ELR (cell line): ENCODE data around the gene ANKS1B.
A peak's percentile ranks its signal among the peaks of the same experiment; 100 is the strongest.
"Not testable (repeated sequence)": the region's sequence is repeated elsewhere in the genome, so short reads cannot be mapped to it uniquely, and the experiment has no call there.

Experiments
- DNase-seq: peaks from one replicate; pipeline ENCODE4 v3.0.0-alpha.2; 2015; ENCODE audit warnings: low read depth

ANKS1B gene

DNA sequence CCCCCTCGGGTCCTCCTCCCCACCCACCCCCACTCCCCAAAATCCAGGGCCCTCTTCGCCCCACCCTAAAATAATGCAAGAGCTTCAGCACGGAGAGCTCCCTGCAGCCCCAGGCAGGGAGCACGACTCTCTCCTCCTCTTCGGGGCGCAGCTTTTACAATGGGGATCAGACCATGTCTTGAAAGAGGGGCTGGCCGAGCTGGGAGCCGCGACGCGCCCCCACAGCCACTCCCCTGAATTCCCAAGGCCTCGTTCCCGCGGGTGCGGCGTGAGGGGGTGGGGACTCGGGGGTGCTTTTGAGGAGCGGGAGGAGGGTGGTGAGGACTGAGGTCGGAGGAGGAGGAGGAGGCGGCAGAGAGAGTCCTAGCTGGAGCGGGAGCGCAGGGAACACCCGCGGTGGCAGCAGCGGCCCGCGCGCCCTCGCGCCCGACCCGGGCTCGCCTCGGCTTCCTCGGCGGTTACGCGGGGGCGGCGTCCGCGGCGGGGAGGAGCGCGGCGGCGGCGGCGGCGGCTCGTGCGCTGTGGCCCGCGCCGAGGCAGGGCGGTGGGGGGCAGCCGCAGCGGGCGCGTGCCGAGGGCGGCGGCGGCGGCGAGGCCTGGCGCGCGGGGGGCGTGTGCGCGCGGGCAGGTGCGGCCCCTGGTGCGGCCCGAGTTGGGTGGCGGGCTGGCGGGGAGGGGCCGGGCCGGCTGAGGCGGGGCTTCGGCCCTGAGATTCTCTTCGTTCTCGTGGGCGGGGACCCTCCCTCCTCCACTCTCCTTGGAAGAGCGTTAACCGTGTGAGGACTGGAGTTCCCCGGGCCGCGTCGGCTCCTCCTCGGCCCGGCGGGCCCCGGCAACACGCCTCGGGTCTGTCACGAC is at the start of gene ANKS1B:
ANKS1B (minus strand) TSS at position 666 of the 858 bp plus-strand sequence. CDS start 699 bp downstream, outside the sequence.
- DNase-seq: peak; percentile 45

DNA sequence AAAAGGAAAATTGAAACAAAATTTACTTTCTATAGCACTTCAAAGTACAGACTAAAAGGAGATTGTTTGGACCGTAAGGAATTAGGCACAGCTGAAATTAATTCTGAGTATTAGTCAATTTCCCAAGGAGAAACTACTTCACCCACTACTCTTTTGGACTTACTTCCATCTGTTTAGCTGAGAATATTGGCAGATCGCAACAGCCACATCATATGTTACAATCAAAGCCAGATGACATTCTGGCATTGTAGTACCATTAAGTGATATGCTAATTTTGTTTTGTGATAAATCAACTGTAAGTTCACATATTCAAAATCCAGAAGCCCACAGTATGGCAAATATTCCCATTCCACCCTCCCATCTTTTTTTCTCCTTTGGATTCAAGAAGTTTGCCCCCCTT is 47.1 kb upstream of the ANKS1B start:
- DNase-seq: no peak

DNA sequence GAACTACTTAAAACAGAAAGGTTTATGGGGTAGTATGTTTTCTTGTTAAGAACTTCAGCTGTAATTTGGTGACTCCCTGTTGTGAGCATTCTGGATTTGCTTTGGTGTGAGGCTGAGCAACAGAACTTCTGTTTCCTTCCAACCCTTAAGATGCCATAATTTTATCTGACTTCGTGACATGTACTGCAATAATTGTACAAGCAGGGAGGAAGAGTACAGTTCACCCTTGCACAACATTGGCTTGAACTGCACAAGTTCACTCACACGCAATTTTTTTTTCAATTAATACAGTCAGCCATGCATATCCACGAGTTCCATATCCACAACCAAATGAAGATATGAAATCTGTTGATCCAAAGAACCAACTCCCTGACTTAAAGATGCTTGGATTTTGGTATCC is 42.9 kb upstream of the ANKS1B start:
- no peak for DNase-seq

DNA sequence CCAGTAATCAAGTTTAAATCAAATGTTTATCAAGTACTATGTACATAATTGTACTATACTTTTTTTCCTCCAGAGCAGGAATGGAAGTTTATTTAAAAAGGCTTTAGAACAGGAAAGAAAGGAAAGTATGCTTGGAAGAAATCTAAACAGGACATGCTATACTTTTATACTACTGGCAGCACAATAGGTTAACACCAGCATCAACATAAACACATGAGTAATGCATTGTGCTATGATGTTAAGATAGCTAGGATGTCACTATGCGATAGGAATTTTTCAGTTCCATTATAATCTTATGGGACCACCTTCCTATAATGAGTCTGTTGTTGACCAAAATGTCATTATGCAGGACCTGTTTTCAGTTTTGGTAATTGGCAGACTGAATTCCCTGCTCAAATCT is 41.5 kb upstream of the ANKS1B start:
- peak; percentile 54 for DNase-seq

DNA sequence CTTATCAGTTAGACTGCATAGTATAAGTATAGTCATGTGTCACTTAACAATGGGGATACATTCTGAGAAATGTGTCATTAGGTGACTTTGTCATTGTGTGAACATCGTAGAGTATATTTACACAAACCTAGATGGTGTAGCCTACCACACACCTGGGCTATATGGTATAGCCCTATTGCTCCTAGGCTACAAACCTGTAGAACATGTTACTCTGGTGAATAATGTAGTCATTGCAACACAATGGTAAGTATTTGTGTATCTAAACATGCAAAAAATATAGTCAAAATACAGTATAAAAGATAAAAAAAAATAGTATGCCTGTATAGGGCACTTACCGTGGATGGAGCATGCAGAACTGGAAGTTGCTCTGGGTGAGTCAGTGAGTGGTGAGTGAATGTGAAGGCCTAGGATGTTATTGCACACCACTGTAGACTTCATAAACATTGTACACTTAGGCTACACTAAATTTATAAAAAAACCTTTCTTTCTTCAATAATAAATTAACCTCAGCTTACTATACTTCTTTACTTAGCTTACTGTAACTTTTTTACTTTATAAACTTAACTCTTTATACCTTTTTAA is 40.3 kb upstream of the ANKS1B start:
- DNase-seq: peak; percentile 28

DNA sequence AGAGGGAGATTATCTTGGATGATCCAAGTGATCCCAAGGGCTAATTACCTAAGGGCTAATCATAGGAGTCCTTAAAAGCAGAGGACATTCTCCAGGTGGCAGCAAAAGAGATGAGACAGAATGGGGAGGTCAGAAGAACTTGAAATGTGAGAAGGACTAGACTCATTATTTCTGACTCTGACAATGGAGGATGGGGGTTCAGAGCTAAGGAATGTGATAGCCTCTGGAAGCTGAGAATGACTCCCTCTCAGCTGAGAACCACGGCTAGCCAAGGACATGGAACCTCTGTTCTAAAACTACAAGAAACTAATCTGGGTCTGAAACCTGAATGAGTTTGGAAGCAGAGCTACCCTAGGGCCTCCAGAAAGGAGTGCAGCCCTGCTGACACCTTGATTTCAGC is 35.6 kb upstream of the ANKS1B start:
- DNase-seq: peak; percentile 17

DNA sequence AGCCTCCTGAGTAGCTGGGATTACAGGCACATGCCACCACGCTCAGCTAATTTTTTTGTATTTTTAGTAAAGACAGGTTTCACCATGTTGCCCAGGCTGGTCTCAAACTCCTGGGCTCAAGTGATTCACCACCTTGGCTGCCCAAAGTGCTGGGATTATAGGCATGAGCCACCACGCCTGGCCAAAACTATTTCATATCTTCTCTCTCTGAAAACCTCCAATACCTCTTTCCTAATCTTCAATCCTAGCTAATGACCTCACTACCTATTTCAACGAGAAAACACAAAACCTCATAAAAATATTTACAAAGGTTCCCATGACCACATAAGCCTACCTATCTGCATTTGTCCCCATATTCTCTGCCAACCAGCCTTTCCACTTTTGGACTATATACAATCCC is 32.3 kb upstream of the ANKS1B start:
- DNase-seq: no peak

DNA sequence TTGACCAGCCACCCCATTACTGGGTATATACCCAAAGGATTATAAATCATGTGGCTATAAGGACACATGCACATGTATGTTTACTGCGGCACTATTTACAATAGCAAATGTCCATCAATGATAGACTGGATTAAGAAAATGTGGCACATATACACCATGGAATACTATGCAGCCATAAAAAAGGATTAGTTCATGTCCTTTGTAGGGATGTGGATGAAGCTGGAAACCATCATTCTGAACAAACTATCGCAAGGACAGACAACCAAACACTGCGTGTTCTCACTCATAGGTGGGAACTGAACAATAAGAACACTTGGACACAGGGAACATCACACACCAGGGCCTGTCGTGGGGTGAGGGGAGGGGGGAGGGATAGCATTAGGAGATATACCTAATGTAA is 31.6 kb upstream of the ANKS1B start:
- not testable (repeated sequence) for DNase-seq

DNA sequence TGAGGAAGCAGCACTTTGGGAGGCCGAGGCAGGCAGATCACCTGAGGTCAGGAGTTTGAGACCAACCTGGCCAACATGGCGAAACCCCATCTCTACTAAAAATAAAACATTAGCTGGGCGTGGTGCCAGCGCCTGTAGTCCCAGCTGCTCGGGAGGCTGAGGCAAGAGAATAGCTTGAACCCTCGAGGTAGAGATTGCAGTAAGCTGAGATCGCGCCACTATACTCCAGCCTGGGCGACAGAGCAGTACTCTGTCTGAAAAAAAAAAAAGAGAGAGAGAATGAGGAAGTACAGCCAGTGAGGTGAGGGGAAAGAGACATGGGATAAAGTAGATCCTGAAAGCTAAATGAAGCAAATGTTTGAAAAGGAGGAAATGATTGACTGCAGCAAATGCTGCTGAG is 21.1 kb upstream of the ANKS1B start:
- DNase-seq: not testable (repeated sequence)

DNA sequence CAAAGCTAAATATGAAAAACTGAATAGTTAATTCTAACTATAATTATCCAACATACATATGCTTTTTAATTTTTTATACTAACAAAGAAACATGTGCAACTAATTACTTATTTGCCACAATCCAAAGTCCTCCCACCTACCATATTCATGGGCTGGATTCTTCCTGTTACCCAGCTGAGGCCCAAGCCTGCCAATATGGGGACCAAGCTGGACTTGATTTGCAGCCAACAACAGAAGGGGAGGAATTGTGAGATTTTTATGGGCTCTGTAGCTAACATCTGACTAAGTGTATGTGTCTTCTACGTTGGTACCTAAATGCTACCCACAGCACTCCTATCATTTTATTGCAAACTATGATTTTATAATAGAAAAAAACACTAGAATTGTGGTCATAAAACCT is 13.1 kb upstream of the ANKS1B start:
- no peak for DNase-seq

DNA sequence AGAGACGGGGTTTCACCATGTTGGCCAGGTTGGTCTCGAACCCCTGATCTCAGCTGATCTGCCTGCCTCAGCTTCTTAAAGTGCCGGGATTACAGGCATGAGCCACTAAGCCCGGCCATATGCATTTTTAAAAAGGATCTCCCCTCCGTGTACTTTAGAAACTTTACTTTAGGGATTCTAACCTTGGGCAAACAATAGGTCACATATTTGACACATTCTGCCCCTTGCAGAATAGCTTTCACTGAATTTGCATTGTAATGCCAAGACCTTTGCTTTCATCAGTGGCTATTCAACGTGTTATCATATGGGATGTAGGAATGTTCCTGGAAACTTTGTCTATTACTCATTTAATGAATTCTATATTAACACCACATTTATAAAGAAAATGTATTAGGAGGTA is 11.4 kb upstream of the ANKS1B start:
- DNase-seq: no peak

DNA sequence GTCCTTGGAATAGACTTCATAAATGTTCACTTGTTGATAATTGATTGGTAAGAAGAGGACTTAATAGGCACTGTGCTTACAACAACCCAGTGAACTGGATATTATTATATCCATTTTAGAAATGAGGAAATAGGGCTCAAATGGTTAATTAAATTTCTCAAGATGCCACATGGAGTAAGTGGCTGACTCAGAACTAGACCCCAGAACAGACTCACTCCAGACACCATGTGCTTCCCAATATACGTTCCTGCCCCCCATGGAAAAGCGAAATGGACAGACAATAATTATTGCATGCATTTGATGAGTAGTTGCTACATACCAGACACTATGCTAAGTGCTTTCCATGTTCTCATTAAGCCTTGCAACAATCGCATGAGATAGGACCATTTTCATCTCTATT is 895 bp upstream of the ANKS1B start:
- no peak for DNase-seq

DNA sequence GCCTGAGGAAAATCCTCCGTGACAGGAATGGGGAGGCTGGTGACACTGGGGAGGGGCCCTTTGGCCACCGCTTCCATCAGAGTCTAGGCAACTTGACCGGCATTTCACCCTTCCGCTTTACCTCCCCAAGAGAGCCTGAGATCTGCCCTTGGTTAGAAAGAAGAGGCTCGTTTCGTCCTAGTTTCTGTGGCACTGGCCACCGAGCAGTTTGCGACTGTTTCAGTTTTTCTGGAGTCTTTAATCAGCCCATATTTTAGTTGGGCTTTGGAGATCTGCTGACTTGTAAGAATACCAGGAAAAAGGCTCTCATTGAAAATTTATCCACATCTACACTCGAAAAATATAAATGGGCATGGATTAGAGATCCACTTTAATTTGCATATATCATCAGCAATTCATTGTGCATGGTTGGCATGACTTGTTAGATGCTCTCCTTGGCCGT is 414 bp upstream of the ANKS1B start:
- DNase-seq: no peak

DNA sequence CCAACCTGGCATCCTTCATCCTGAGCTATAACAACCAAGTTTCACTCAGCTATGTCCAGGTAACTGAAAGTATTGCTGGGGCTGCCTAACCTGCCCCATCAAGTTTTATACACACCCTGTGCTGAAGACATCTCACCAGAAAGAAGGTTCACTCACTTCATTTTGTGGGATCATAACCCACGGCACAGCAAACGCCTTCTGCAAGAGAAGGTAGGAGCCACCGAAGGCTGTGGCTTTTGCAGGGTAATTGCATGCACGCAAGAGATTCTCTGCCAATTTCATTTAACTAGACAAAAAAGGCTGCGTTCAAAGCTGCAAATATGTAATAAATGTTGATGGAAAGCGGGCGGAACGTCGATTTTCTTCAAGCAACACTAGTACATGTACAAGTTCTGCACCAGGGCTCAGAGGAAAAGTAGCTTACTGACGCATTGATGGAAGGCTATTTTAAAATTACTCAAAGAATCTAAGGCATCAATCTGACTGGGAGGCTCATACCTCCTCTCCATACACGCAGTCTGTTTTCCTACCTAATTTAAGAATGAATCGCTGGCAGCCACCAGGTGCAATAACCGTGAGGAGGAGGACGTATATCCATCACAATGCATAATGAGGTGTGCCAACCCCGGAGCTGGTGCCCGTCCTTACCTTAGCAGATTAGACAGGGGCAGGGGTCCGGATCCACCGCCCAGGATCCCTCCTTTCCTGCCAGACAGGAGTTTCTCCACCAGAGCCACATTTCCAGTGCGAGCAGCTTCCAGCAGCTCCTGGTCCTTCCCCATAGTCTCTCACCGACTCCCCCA is 1.1 kb downstream of the ANKS1B start:
- DNase-seq: no peak

DNA sequence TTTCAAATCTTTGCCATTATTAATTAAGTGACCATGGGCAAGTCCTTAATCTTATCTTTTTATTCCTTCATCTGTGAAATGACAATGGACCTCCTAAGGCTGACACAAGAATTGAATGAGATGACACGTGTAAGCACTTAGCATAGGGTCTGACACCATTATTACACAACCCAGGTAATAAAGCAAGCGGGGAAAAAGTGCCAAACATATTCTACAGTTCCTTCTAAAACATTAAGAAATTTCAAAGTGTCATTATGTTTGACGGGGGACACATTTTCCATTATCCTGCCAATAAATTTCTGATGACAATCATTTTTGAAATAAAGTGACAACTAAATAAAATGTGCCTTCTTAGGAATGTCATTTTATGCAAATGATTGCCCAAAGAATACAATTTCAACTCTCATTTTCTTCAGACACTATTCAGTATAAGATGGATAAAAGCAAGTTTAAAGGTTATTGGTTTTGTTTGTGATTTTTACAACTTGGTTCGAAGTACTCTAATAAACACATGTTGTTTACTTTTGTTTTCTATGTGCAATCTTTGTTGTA is 3.0 kb downstream of the ANKS1B start:
- no peak for DNase-seq

DNA sequence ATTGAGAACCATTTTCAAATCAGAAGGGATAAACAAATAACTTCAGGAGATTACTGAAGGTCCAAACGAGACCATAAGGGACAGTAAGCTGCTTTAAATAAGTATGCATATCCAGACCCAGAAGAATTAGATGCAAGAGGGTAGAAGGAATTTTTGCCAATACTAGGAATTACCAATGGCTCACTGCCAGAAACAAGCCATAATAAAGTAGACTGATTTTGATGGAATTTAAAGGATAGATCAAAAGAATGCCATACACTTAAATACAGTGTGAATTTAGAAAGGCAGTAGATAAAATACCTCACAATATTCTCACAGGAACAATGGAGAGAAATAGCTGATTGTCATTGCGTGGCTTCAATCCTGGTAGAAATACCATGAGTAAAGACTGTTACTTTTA is 5.3 kb downstream of the ANKS1B start:
- no peak for DNase-seq

DNA sequence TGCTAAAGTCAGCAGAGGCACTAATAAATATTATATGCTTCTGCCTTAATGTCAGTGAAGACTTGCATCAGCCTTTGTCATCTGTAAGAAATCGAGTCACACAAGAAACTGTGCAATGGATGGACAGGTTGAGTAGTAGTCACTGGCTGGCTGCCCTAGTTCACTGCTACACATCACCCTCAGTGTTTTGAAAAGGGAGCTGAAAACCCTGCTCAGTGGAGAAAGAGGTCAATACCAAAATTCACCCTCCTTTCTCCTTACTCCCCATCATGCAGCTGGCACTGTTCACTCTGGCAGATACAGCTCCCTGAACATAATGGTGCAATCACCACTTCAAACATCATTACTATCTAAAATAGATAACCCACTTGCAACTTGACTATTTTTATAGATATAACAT is 6.6 kb downstream of the ANKS1B start:
- no peak for DNase-seq

DNA sequence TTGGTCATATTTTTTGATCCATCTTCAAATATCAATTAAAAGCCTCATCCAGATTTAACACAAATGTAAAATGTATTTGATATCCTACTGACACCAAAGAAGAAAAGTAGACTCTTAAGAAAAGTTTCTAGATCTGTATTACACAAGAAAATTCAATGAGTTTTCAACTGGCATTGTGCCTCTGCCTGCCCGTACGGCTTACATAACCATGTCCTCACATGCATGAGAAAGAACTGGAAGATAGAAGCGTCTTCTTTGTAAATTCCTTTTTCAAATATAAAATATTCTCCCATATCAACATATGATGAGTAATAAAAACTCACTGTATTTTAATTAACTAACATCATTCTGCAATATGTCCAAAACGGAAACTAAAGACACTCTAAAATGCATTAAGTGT is 7.2 kb downstream of the ANKS1B start:
- no peak for DNase-seq

DNA sequence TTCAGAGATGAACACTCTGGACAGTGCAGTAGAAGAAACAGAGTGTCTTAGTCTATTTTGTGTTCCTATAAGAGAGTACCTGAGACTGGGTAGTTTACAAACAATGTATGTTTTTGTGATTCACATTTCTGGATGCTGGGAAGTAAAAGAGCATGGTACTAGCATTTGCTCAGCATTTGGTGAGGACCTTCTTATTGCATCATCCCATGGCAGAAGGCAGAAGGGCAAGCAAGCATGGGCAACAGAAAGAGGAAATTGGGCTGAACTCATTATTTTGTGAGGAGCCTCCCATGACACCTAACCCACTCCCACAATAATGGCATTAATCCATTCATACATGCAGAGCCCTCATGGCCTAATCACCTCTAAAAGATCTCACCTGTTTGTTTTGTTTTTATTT is 8.0 kb downstream of the ANKS1B start:
- DNase-seq: no peak

DNA sequence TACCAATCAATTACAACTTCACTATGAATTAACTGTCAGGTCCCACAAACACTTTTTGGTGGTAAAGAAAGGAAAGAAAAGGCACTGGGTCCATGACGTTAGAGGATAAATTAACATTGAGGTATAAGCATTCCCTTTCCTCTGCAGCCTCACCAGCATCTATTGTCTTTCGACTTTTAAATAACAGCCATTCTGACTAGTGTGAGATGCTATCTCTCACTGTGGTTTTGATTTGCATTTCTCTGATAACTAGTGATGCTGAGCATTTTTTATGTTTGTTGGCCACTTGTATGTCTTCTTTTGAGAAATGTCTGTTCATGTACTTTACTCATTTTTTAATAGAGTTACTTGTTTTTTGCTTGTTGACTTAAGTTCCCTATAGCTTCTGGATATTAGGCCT is 9.4 kb downstream of the ANKS1B start:
- no peak for DNase-seq

DNA sequence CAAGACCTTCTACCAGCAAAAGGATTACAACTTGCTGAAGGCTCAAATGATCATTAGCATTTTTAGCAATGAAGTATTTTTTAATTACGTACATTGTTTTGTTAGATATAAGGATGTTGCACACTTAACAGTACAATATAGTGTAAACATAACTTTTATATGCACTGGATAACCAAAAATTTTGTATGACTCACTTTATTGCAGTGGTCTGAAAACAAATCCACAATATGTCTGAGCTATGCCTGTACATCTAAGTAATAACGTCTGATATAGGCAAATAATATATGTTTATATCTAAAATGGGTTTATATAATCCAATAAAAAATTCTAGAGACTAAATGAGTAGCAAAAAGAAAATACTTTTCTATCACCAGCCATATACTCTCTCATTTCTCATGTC is 10.6 kb downstream of the ANKS1B start:
- no peak for DNase-seq

DNA sequence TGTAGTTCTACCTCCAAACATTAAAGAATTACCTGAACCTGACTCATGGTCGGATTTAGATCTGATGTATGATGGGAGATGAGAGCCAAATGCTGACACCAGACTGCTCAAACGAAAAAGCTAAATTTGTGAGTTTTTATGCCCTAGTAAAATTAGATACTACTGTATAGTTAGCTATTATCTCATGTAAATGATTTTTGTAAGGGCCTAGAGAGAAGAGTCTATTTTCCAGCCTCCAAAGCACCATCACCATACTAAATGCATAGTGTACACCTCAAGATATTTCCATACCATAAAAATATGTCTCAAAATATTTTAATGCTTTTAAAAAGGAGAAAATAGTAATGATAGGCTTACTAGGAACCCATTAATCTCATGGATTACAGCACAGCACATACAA is 18.3 kb downstream of the ANKS1B start:
- DNase-seq: no peak

DNA sequence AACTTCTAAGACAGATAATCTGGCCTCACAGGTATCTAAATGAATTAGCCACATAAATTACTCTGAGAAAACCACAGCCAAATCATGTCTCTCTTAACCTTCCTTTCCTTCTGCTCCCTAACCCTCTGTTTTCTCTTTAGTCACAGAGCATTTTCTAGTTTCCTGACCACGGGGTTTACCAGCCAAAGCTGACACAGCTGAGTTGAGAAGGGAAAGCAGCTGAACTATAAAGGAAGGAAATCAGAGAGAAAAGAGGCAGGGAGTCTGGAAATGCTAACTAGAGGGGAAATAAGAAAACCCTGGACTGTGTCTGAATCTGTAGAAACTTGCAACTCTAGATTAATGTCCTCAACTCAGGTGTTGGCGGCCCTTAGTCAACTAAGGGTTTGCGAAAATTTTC is 24.4 kb downstream of the ANKS1B start:
- no peak for DNase-seq
